ENCODE data around the gene CCDC30. TPM values are rescaled to one million over a fixed set of nuclear protein-coding genes. Genes with fewer than 3 reads are reported as not detected.

The CCDC30 gene
- total RNA-seq, 4 donors from 2014 or later = 0.99 to 4.1 (median 1.7) TPM

GRCh38 chr1:42587753-42588152, 124.7 kb downstream of the CCDC30 start:
- no peak overlapping the region for H3K27ac ChIP-seq (replicated peaks in 1 of 4)
- no peaks in the 10 kb centered on the region for H3K27me3 ChIP-seq
- no peak for TF ChIP-seq EP300 (IDR thresholded peaks at IDR 0.05)
- no peak for TF ChIP-seq CTCF (IDR thresholded peaks at IDR 0.05)
- TF ChIP-seq POLR2AphosphoS5 (IDR thresholded peaks at IDR 0.05) = no peak
- TF ChIP-seq POLR2A (IDR thresholded peaks at IDR 0.05; ENCODE audit: low read depth) = no peak
- 98% methylated on average over 2 of the region's 2 CpGs for WGBS
- intact Hi-C loops (cut with DNase I) = no loop called here
- H3K4me1 ChIP-seq = no peaks in the 10 kb centered on the region
- peaks cover 0 to 31% (median 5%) of the 10 kb centered on the region in 4 donors for H3K36me3 ChIP-seq
- H3K9me3 ChIP-seq = no peaks in the 10 kb centered on the region
- H3K4me3 ChIP-seq = no peak overlapping the region
- DNase-seq (ENCODE audit: extremely low spot score) = no peak

GRCh38 chr1:42592811-42593210, 129.7 kb downstream of the CCDC30 start:
- TF ChIP-seq POLR2A (IDR thresholded peaks at IDR 0.05; ENCODE audit: low read depth) = no peak
- intact Hi-C loops (cut with DNase I) = no loop called here
- 93% methylated on average over 3 of the region's 3 CpGs for WGBS
- Histone ChIP-seq H3K27me3 (no peaks in the 10 kb centered on the region), H3K4me3 (no peak overlapping the region), H3K4me1 (no peaks in the 10 kb centered on the region), H3K27ac (replicated peaks in 1 of 4) (no peak overlapping the region), H3K36me3 (peaks cover 0 to 27% (median 5%) of the 10 kb centered on the region in 4 donors), H3K9me3 (no peaks in the 10 kb centered on the region)
- DNase-seq (ENCODE audit: extremely low spot score) = no peak

- intact Hi-C loops (cut with DNase I) = no loop called here
- Histone ChIP-seq H3K27ac (replicated peaks in 1 of 4) (no peak overlapping the region), H3K4me1 (no peaks in the 10 kb centered on the region), H3K4me3 (no peak overlapping the region), H3K9me3 (no peaks in the 10 kb centered on the region), H3K27me3 (no peaks in the 10 kb centered on the region), H3K36me3 (peaks cover 0 to 27% (median 5%) of the 10 kb centered on the region in 4 donors)
- no peak for DNase-seq (ENCODE audit: extremely low spot score)
- WGBS = 26% methylated on average over 2 of the region's 2 CpGs
- TF ChIP-seq POLR2A (IDR thresholded peaks at IDR 0.05; ENCODE audit: low read depth) = no peak
- no peak for TF ChIP-seq POLR2AphosphoS5 (IDR thresholded peaks at IDR 0.05)
- no peak for TF ChIP-seq EP300 (IDR thresholded peaks at IDR 0.05)
- no peak for TF ChIP-seq CTCF (IDR thresholded peaks at IDR 0.05)
Measured at GRCh38 chr1:42593486-42594100, 130.5 kb downstream of the CCDC30 start.

- no peak for DNase-seq (ENCODE audit: extremely low spot score)
- no peaks in the 10 kb centered on the region for H3K4me1 ChIP-seq
- H3K36me3 ChIP-seq = no peaks in the 10 kb centered on the region
- H3K27me3 ChIP-seq = no peaks in the 10 kb centered on the region
- no peak overlapping the region for H3K4me3 ChIP-seq
- TF ChIP-seq POLR2A (IDR thresholded peaks at IDR 0.05; ENCODE audit: low read depth) (no peak), CTCF (IDR thresholded peaks at IDR 0.05) (no peak), POLR2AphosphoS5 (IDR thresholded peaks at IDR 0.05) (no peak), EP300 (IDR thresholded peaks at IDR 0.05) (no peak)
- intact Hi-C loops (cut with DNase I) = no loop called here
- 88% methylated on average over 2 of the region's 2 CpGs for WGBS
- peaks cover 0 to 8% (median 0%) of the 10 kb centered on the region in 4 donors for H3K9me3 ChIP-seq
- no peak overlapping the region for H3K27ac ChIP-seq (replicated peaks in 1 of 4)
Measured at GRCh38 chr1:42601472-42601871, 138.4 kb downstream of the CCDC30 start.

- no peak for DNase-seq (ENCODE audit: extremely low spot score)
- intact Hi-C loops (cut with DNase I) = no loop called here
- Histone ChIP-seq H3K36me3 (no peaks in the 10 kb centered on the region), H3K27me3 (no peaks in the 10 kb centered on the region), H3K9me3 (no peaks in the 10 kb centered on the region), H3K4me1 (peaks cover 0 to 3% (median 0%) of the 10 kb centered on the region in 4 donors), H3K4me3 (no peak overlapping the region), H3K27ac (replicated peaks in 1 of 4) (no peak overlapping the region)
- WGBS = 98% methylated on average over 4 of the region's 4 CpGs
- no peak for TF ChIP-seq POLR2A (IDR thresholded peaks at IDR 0.05; ENCODE audit: low read depth)
- no peak for TF ChIP-seq EP300 (IDR thresholded peaks at IDR 0.05)
- no peak for TF ChIP-seq POLR2AphosphoS5 (IDR thresholded peaks at IDR 0.05)
- no peak for TF ChIP-seq CTCF (IDR thresholded peaks at IDR 0.05)
Measured at GRCh38 chr1:42613803-42614131, 150.7 kb downstream of the CCDC30 start.

Measured in esophagus muscularis mucosa (tissue), 4 donors.